Activated CD4-positive, CD25-positive, alpha-beta regulatory T cell (primary cell): ENCODE measurements around the gene CDH13.

Experiments used
- DNase-seq, 4 experiments: peaks; one replicate each; lab custom pipeline; 2025; lab: John Stamatoyannopoulos, UW

The CDH13 gene

GRCh38 chr16:83722456-83723183 is 1095.9 kb downstream of the CDH13 start:
- DNase-seq: no peak

GRCh38 chr16:83723244-83723643 is 1096.5 kb downstream of the CDH13 start:
- no peak for DNase-seq

- DNase-seq: no peak
Observed at GRCh38 chr16:83723901-83724300, 1097.1 kb downstream of the CDH13 start.

GRCh38 chr16:83724585-83724984 is 1097.8 kb downstream of the CDH13 start:
- no peak for DNase-seq

- no peak for DNase-seq
Observed at GRCh38 chr16:83725313-83725712, 1098.5 kb downstream of the CDH13 start.

GRCh38 chr16:83727018-83727417 is 1100.2 kb downstream of the CDH13 start:
- no peak for DNase-seq

GRCh38 chr16:83727751-83728352 is 1101.1 kb downstream of the CDH13 start:
- no peak for DNase-seq

- no peak for DNase-seq
Observed at GRCh38 chr16:83728492-83728891, 1101.7 kb downstream of the CDH13 start.

- DNase-seq: no peak
Observed at GRCh38 chr16:83730812-83731211, 1104.0 kb downstream of the CDH13 start.

- DNase-seq: no peak
Observed at GRCh38 chr16:83732536-83732935, 1105.8 kb downstream of the CDH13 start.

GRCh38 chr16:83733301-83733700 is 1106.5 kb downstream of the CDH13 start:
- no peak for DNase-seq

GRCh38 chr16:83734136-83734535 is 1107.4 kb downstream of the CDH13 start:
- no peak for DNase-seq

GRCh38 chr16:83737729-83738354 is 1111.1 kb downstream of the CDH13 start:
- no peak for DNase-seq

- no peak for DNase-seq
Observed at GRCh38 chr16:83738923-83739503, 1112.2 kb downstream of the CDH13 start.

GRCh38 chr16:83742124-83742899 is 1115.5 kb downstream of the CDH13 start:
- DNase-seq: no peak

- no peak for DNase-seq
Observed at GRCh38 chr16:83743241-83743640, 1116.5 kb downstream of the CDH13 start.

GRCh38 chr16:83743720-83744119 is 1117.0 kb downstream of the CDH13 start:
- DNase-seq: no peak

GRCh38 chr16:83744441-83744981 is 1117.7 kb downstream of the CDH13 start:
- DNase-seq: no peak

GRCh38 chr16:83746611-83747010 is 1119.8 kb downstream of the CDH13 start:
- no peak for DNase-seq

GRCh38 chr16:83747936-83748335 is 1121.2 kb downstream of the CDH13 start:
- DNase-seq: no peak

GRCh38 chr16:83755391-83755790 is 1128.6 kb downstream of the CDH13 start:
- no peak for DNase-seq
